Esophagus muscularis mucosa (tissue), 3 donors: ENCODE results near the gene CARHSP1.

Source experiments
- POLR2A ChIP-seq: fragments of 450-650 bp; IDR thresholded peaks from one replicate; pipeline ENCODE4 v1.6.1; 2017; ENCODE audit warnings: antibody characterized with exemption, moderate library complexity, mild to moderate bottlenecking, low read depth
- POLR2AphosphoS5 ChIP-seq, 2 donors: sonication (generic); formaldehyde crosslinking; IDR thresholded peaks; one replicate each; pipeline ENCODE4 v1.6.1; 2017; ENCODE audit warnings: antibody characterized with exemption in 2 of 2
- TF ChIP-seq, protein P1 (sequence below), 3 experiments: fragments of 200-600 bp in 2 of 3; fragments of 450-650 bp in 1 of 3; sonication (generic) in 2 of 3; IDR thresholded peaks; one replicate each; pipeline ENCODE4 v1.5.1; 2017 to 2019; ENCODE audit warnings: antibody characterized with exemption in 3 of 3, mild to moderate bottlenecking in 2 of 3, moderate library complexity in 1 of 3

DNA sequence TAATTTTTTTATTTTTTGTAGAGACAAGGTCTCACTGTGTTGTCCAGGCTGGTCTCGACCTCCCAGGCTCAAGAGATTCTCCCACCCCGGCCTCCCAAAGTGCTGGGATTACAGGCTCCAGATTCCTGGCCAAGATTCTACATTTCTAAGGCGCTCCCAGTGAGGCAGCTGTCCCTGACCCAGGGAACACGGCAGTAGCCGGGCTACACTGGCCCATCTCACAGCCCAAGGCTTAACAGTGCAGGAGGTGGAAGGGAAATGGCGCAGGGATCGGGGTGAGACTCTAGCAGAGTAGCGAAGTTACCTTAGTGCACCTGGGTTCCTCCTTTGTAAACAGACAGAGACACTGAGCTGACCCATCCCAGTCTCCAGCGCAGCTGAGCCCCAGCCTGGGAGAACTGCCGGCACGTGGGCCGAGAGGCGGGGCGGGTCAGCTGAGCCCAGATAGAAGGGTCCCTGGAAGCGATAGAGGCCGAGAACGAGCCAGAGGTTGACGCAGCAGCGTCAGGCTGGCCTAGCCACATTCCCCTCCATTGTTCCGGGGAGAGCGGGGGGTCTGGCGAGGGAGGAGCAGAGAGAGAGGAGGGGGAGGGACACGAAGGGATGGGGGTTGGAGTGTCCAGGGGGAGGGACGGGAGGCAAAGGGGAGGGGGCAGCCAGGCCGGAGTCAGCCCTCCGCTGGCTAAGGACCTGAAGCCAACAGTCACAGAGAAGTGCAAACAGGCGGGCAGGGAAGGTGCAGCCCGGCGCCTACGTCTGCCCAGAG lies 2.5 kb downstream of the CARHSP1 start:
- TF ChIP-seq POLR2A (no peak), POLR2AphosphoS5 (IDR thresholded peaks at IDR 0.05) (peak; percentile 59)
- TF ChIP-seq, protein P1, sequence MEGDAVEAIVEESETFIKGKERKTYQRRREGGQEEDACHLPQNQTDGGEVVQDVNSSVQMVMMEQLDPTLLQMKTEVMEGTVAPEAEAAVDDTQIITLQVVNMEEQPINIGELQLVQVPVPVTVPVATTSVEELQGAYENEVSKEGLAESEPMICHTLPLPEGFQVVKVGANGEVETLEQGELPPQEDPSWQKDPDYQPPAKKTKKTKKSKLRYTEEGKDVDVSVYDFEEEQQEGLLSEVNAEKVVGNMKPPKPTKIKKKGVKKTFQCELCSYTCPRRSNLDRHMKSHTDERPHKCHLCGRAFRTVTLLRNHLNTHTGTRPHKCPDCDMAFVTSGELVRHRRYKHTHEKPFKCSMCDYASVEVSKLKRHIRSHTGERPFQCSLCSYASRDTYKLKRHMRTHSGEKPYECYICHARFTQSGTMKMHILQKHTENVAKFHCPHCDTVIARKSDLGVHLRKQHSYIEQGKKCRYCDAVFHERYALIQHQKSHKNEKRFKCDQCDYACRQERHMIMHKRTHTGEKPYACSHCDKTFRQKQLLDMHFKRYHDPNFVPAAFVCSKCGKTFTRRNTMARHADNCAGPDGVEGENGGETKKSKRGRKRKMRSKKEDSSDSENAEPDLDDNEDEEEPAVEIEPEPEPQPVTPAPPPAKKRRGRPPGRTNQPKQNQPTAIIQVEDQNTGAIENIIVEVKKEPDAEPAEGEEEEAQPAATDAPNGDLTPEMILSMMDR (IDR thresholded peaks at IDR 0.05) = no peak
